ENCODE measurements around the gene TRMT10C. TPM values are rescaled to one million over a fixed set of nuclear protein-coding genes. Genes with fewer than 3 reads are reported as not detected.

TRMT10C gene
- total and polyA plus RNA-seq, 2 experiments from 2014 or later = 61.9 to 145 TPM

DNA sequence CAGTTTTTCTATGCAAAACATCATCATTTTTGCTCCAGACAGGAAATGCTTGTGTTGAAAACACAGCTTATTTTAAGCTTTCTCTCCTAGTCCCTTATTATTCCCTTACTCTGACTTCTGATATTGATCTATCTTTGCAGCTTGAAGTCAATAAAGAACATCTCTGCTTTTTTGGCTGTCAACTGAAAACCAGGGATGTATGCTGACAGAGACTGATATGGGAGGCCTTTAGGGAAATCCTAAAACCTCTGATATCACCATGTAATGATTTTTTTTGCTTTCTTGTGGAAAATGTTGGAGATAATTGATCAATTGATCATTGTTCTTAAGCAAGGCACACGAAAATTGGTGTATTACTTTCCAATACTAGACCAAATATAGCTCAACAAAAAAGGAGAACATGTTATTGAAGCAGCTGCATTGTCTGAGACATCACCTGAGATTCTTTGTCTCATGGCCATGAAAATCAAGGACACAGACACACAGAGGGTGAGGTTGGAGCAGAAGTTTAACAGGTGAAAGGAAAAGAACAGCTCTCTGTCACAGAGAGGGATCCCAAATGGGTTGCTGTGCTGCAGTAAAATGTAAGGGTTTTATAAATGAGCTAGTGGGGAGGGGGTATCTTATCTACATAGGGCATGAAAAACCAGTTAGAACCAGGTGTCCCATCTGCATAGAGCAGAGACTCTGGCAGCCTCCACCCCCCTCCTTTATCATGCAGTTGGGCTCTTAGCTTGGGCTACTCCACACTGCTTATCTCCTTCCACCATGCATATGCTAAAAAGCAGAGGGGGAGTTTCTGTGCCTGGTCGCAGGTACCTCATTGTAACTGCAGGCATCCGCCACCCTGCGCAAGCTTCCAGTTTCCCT lies 31.6 kb upstream of the TRMT10C start (continued):
- TF ChIP-seq, protein P1, sequence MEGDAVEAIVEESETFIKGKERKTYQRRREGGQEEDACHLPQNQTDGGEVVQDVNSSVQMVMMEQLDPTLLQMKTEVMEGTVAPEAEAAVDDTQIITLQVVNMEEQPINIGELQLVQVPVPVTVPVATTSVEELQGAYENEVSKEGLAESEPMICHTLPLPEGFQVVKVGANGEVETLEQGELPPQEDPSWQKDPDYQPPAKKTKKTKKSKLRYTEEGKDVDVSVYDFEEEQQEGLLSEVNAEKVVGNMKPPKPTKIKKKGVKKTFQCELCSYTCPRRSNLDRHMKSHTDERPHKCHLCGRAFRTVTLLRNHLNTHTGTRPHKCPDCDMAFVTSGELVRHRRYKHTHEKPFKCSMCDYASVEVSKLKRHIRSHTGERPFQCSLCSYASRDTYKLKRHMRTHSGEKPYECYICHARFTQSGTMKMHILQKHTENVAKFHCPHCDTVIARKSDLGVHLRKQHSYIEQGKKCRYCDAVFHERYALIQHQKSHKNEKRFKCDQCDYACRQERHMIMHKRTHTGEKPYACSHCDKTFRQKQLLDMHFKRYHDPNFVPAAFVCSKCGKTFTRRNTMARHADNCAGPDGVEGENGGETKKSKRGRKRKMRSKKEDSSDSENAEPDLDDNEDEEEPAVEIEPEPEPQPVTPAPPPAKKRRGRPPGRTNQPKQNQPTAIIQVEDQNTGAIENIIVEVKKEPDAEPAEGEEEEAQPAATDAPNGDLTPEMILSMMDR (conservative IDR thresholded peaks at IDR 0.05; ENCODE audit: low read depth in 2 of 2) = no peak
- TF ChIP-seq ZNF114 (CRISPR knock-in tag; IDR thresholded peaks at IDR 0.05) (no peak), EZH2 (IDR thresholded peaks at IDR 0.05; ENCODE audit: low read depth, unreplicated experiment) (no peak)

DNA sequence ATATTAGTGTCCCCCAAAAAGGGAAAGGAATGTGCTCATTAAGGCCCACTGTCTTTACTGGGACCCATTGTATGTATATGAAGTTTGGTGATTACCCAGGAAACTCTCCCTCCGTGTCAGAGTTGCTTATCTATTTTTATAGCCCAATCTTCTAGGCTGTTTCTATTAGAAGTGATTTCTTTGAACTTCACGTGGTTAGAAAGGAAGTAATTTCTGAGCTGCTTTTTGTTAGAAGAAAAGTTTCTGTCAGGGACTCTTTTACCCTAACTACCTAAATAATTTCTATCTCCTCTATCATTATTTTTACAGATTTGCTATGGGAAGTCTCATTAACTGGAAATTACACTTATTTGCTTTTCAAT lies 31.0 kb upstream of the TRMT10C start:
- DNase-seq (ENCODE audit: low spot score) (no peak), ATAC-seq (no peak)
- H3K4me3 Mint-ChIP-seq = no peak overlapping the region
- H3K36me3 Mint-ChIP-seq (ENCODE audit: low read depth) = peaks cover 30% of the 10 kb centered on the region
- Histone ChIP-seq H3K4me1 (ENCODE audit: insufficient read depth) (peaks cover 17% of the 10 kb centered on the region), H4K20me1 (replicated peaks; ENCODE audit: insufficient read depth) (no peaks in the 10 kb centered on the region), H3K9me2 (ENCODE audit: insufficient read depth) (peaks cover 2% of the 10 kb centered on the region; the same call in 1 of the 2 replicates), H3K4me2 (no peak overlapping the region), H2AFZ (no peak overlapping the region), H3K4me3 (no peak overlapping the region), H3K79me2 (replicated peaks; ENCODE audit: insufficient read depth) (no peaks in the 10 kb centered on the region), H3K27me3 (ENCODE audit: insufficient read depth) (no peaks in the 10 kb centered on the region), H3F3A (replicated peaks; ENCODE audit: low read depth) (no peaks in the 10 kb centered on the region), H3K27ac (ENCODE audit: low read depth) (peak overlapping the region; percentile 87), H3K36me3 (ENCODE audit: insufficient read depth) (no peaks in the 10 kb centered on the region)
- no peaks in the 10 kb centered on the region for H3K27me3 Mint-ChIP-seq (ENCODE audit: insufficient read depth, low read depth, poor library complexity)
- H3K4me1 Mint-ChIP-seq = peaks cover 17% of the 10 kb centered on the region; the same call in 2 of the 3 replicates
- TF ChIP-seq, protein P2, sequence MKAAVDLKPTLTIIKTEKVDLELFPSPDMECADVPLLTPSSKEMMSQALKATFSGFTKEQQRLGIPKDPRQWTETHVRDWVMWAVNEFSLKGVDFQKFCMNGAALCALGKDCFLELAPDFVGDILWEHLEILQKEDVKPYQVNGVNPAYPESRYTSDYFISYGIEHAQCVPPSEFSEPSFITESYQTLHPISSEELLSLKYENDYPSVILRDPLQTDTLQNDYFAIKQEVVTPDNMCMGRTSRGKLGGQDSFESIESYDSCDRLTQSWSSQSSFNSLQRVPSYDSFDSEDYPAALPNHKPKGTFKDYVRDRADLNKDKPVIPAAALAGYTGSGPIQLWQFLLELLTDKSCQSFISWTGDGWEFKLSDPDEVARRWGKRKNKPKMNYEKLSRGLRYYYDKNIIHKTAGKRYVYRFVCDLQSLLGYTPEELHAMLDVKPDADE (IDR thresholded peaks at IDR 0.05) = no peak
- TF ChIP-seq, protein P1 (conservative IDR thresholded peaks at IDR 0.05; ENCODE audit: low read depth in 2 of 2) = no peak
- TF ChIP-seq POLR2AphosphoS5 (IDR thresholded peaks at IDR 0.05; ENCODE audit: low read depth) = no peak
- no peak for TF ChIP-seq EZH2phosphoT487 (IDR thresholded peaks at IDR 0.05; ENCODE audit: unreplicated experiment)
- no peak overlapping the region for H3K27ac Mint-ChIP-seq
- H3K9me3 Mint-ChIP-seq = peaks cover 44% of the 10 kb centered on the region
